ENCODE results near the gene HAP1. TPM values are rescaled to one million over a fixed set of nuclear protein-coding genes. Genes with fewer than 3 reads are reported as not detected.

HAP1 gene
- total RNA-seq, 1 experiment from 2014 or later, result 2.5 TPM

DNA sequence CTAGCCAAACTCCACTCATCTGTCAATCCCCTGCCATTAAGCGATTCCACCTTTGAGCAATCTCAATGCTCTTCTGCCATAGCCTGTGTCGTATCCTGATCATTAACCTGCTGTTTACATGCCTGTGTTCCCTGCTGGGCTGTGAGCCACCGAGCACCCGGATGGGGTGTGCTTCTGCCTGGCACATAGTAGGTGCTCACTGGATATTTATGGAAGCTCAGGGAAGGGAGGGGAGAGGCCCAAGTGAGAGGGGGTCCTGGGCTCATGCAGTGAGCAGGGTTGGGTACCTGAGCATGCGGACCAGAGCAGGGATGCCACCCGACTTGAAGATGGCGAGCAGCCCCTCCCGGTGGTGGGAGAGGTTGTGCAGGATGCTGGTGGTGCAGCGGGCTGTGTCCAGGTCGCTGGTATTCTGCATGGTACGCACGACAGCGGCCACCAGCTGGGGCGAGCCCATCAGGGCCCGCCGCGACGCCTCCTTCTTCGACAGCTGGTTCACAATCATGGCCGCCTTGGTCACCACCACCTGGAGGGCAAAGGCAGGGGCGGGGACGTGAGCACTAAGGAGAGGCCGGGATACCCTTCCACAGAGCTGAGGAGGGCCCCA, 34.3 kb upstream of the HAP1 start:
- Histone ChIP-seq H2BK5ac (ENCODE audit: insufficient read length, low read length) (no peak overlapping the region), H4K5ac (ENCODE audit: insufficient read length, low read depth, low read length) (no peak overlapping the region), H2BK12ac (ENCODE audit: insufficient read length, low read depth, low read length) (no peak overlapping the region), H2BK20ac (ENCODE audit: low read depth, low read length, poor library complexity, severe bottlenecking) (no peak overlapping the region), H3K79me1 (ENCODE audit: insufficient read depth, low read depth, low read length, poor library complexity, severe bottlenecking) (no peaks in the 10 kb centered on the region), H3K4me1 (ENCODE audit: insufficient read depth, low read length) (peaks cover 7% of the 10 kb centered on the region; the same call in 1 of the 2 replicates), H4K8ac (replicated peaks; ENCODE audit: insufficient read length, low read depth, low read length) (no peak overlapping the region), H4K91ac (ENCODE audit: insufficient read length, low read depth, low read length) (no peak overlapping the region), H3K4ac (ENCODE audit: low read depth, low read length) (no peak overlapping the region), H2AFZ (ENCODE audit: low read length) (no peak overlapping the region), H3K56ac (ENCODE audit: insufficient read length, low read depth, low read length) (no peak overlapping the region), H3K79me2 (ENCODE audit: insufficient read depth, low read length) (no peaks in the 10 kb centered on the region), H3K4me2 (ENCODE audit: insufficient read depth, insufficient read length, low read length) (no peak overlapping the region), H2BK15ac (ENCODE audit: low read depth, low read length) (no peak overlapping the region), H3K23me2 (ENCODE audit: insufficient read length, low read depth, low read length, poor library complexity, severe bottlenecking) (no peaks in the 10 kb centered on the region), H3K14ac (ENCODE audit: insufficient read depth, low read length) (no peak overlapping the region), H4K20me1 (ENCODE audit: control insufficient read depth, insufficient read depth, insufficient read length) (no peaks in the 10 kb centered on the region), H3K27me3 (ENCODE audit: insufficient read depth, low read length) (no peaks in the 10 kb centered on the region), H2AK5ac (ENCODE audit: insufficient read length, low read length) (no peak overlapping the region), H2BK120ac (ENCODE audit: low read depth, low read length, poor library complexity, severe bottlenecking) (no peak overlapping the region), H3K9me3 (ENCODE audit: control insufficient read depth, low read depth, low read length) (no peaks in the 10 kb centered on the region), H3K9ac (ENCODE audit: extremely low read depth, insufficient read length, low read length) (no peak overlapping the region), H3K27ac (ENCODE audit: insufficient read length, low read depth, low read length) (no peak overlapping the region), H3T11ph (ENCODE audit: low read length) (no peak overlapping the region), H3K18ac (ENCODE audit: insufficient read length, low read depth, low read length) (no peak overlapping the region), H3K23ac (ENCODE audit: insufficient read length, low read depth, low read length) (no peak overlapping the region)
- no peak overlapping the region; a peak in 1 of 7 replicates for H3K27ac Mint-ChIP-seq
- H3K27me3 Mint-ChIP-seq (ENCODE audit: low read depth), result no peaks in the 10 kb centered on the region
- peaks cover 20 to 23% of the 10 kb centered on the region in 2 experiments for H3K4me1 Mint-ChIP-seq
- no peak overlapping the region for H3K4me3 Mint-ChIP-seq
- DNase-seq, result no peak
- WGBS (ENCODE audit: extremely low coverage, insufficient read length, low lambda C conversion rate), result no CpG with 5 or more reads among the region's 23 CpGs
- TF ChIP-seq CTCF (conservative IDR thresholded peaks at IDR 0.05), result no peak
- H3K36me3 Mint-ChIP-seq (ENCODE audit: insufficient read depth in 1 of 3, low read depth in 3 of 3), result peaks cover 35 to 70% (median 67%) of the 10 kb centered on the region in 3 experiments
- H3K9me3 Mint-ChIP-seq, result no peaks in the 10 kb centered on the region
